CD4-positive, alpha-beta T cell treated with Interleukin-15 for 4 hours (primary cell): Measurements from ENCODE around the gene ATP5F1D.

Experiments used
- DNase-seq: peaks from one replicate; pipeline ENCODE4 v3.0.0-alpha.2; 2020; ENCODE audit warnings: low spot score

The ATP5F1D gene

GRCh38 chr19:1283207-1283916 lies 41.8 kb downstream of the ATP5F1D start:
- no peak for DNase-seq

GRCh38 chr19:1283917-1284292 lies 42.4 kb downstream of the ATP5F1D start:
- no peak for DNase-seq

GRCh38 chr19:1284293-1284978 lies 42.9 kb downstream of the ATP5F1D start:
- DNase-seq, result no peak

GRCh38 chr19:1284979-1285736 lies 43.6 kb downstream of the ATP5F1D start:
- no peak for DNase-seq

- DNase-seq, result no peak
These were observed 44.3 kb downstream of the ATP5F1D start, which contains the start of gene EFNA2 for GRCh38 chr19:1285737-1286360. EFNA2 (plus strand) TSS chr19:1285873; CDS start chr19:1286169, 296 bp downstream.

GRCh38 chr19:1286487-1287353 lies 45.2 kb downstream of the ATP5F1D start:
- no peak for DNase-seq

GRCh38 chr19:1287354-1288225 lies 46.0 kb downstream of the ATP5F1D start:
- DNase-seq, result no peak

- DNase-seq, result no peak
These were observed 46.7 kb downstream of the ATP5F1D start for GRCh38 chr19:1288226-1288612.

- DNase-seq, result no peak
These were observed 47.5 kb downstream of the ATP5F1D start for GRCh38 chr19:1288833-1289685.

GRCh38 chr19:1289686-1290025 lies 48.1 kb downstream of the ATP5F1D start:
- DNase-seq, result no peak

GRCh38 chr19:1290196-1290702 lies 48.7 kb downstream of the ATP5F1D start:
- no peak for DNase-seq

GRCh38 chr19:1290703-1291651 lies 49.4 kb downstream of the ATP5F1D start:
- DNase-seq, result no peak

- DNase-seq, result no peak
These were observed 50.3 kb downstream of the ATP5F1D start for GRCh38 chr19:1291761-1292418.

GRCh38 chr19:1292419-1293151 lies 51.0 kb downstream of the ATP5F1D start:
- no peak for DNase-seq

GRCh38 chr19:1293782-1294604 lies 52.4 kb downstream of the ATP5F1D start:
- DNase-seq, result no peak
